Rectal smooth muscle tissue (tissue), 1 donor: Measurements from ENCODE around the gene CHRM4.
A peak's percentile ranks its signal among the peaks of the same experiment; 100 is the strongest.

ENCODE experiments used
- H3K27ac ChIP-seq: one replicate; pipeline ENCODE4 v1.7.0; 2013; ENCODE audit warnings: low read depth, low read length, inconsistent platforms
- H3K27me3 ChIP-seq: one replicate; pipeline ENCODE4 v1.7.0; 2013; ENCODE audit warnings: low read length; ENCODE audit not compliant: control insufficient read depth, insufficient read depth
- H3K36me3 ChIP-seq: one replicate; pipeline ENCODE4 v1.7.0; 2013; ENCODE audit warnings: low read length; ENCODE audit not compliant: control insufficient read depth, insufficient read depth
- H3K4me1 ChIP-seq: one replicate; pipeline ENCODE4 v1.7.0; 2013; ENCODE audit warnings: low read length; ENCODE audit not compliant: control insufficient read depth, insufficient read depth
- H3K4me3 ChIP-seq: one replicate; pipeline ENCODE4 v1.7.0; 2013; ENCODE audit warnings: low read length
- H3K9ac ChIP-seq: one replicate; pipeline ENCODE4 v1.7.0; 2013; ENCODE audit warnings: low read length

CHRM4 gene

DNA sequence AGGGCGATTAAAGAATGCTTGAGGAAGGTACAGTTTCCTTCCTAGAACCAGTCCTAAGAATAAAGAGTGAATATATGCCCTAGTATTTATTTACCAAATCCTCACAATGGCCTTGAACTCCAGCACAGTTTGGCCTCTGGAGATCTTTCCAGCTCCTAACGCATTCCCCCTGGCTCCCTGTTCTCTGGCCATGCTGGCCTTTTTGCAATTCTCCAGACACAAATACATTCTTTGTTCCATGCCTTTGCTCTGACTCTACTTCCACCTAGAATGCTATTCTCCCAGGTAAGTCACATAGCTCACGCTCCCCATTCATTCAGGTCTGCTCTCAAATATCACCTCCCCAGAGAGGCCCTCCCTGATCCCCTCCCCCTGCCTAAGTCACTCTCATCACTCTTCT lies 48.1 kb downstream of the CHRM4 start:
- Histone ChIP-seq H3K4me3 (no peak overlapping the region), H3K9ac (no peak overlapping the region), H3K27ac (no peak overlapping the region), H3K27me3 (no peaks in the 10 kb centered on the region), H3K36me3 (no peaks in the 10 kb centered on the region), H3K4me1 (peaks cover 17% of the 10 kb centered on the region)

DNA sequence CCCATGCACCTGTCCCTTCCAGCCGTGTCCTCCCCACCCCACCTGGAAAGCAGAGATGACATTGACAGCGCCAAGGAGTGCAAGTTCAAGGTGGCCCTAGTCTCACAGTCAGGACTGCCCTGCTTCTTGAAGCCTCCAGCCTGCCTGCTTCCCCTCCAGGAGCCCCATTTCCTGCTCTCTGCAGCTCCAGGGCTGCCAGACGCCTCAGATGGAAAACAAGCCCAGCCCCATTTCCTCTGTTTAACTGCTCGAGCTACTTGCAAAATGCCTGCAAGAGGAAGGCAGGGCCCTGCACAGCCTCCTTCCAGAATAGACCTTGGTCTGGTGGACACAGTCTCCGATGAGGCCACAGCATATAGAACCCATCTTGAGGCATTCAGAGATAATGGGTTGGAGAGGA lies 49.3 kb downstream of the CHRM4 start:
- H3K27ac ChIP-seq = no peak overlapping the region
- peaks cover 13% of the 10 kb centered on the region for H3K4me1 ChIP-seq
- no peak overlapping the region for H3K9ac ChIP-seq

DNA sequence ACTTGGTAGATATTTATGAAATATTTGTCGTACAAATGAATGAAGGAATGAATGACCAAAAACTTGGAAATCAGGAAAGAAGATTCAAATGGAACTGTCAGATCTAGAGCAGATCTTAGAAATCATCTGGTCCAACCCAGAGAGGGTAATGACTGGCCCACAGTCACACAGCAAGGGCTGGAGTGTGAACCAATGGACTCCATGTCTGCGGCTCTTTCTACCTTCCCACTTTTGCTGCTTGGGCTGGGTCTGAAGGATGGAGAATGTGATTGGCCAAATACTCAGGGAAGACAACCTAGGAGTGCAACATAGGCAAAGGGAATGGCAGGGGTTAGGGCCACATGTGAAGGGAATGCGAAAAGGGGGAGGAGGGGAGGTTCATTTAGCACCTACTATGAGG lies 50.1 kb downstream of the CHRM4 start:
- H3K27me3 ChIP-seq = no peaks in the 10 kb centered on the region
- peaks cover 13% of the 10 kb centered on the region for H3K4me1 ChIP-seq
- H3K27ac ChIP-seq = no peak overlapping the region
- H3K36me3 ChIP-seq = no peaks in the 10 kb centered on the region
- H3K9ac ChIP-seq = no peak overlapping the region
- H3K4me3 ChIP-seq = no peak overlapping the region

More for the DNA sequence above, 49.3 kb downstream of the CHRM4 start:
- Histone ChIP-seq H3K4me3 (no peak overlapping the region), H3K27me3 (no peaks in the 10 kb centered on the region), H3K36me3 (no peaks in the 10 kb centered on the region)

DNA sequence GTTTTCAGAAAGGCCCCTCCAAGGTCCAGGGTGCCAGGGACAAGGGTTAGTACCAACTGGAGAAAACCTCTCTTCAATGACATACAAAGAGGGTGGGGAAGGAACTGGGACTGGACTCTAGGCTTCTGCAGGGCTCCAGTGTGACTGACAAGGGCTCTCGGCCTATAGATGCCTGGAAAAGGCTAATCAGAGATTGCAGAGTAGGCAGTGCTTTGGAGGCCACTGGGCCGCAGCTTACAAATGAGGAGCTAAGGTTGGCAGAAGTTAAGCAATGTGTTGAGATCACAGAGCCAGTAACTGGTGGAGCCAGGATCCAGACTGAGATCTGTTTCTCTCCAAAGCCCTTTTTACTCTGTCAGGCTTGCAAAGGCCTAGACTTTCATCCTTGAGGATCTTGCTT lies 51.8 kb downstream of the CHRM4 start:
- H3K27ac ChIP-seq = no peak overlapping the region
- no peaks in the 10 kb centered on the region for H3K36me3 ChIP-seq
- no peak overlapping the region for H3K4me3 ChIP-seq
- peaks cover 13% of the 10 kb centered on the region for H3K4me1 ChIP-seq
- H3K9ac ChIP-seq = no peak overlapping the region
- H3K27me3 ChIP-seq = no peaks in the 10 kb centered on the region

DNA sequence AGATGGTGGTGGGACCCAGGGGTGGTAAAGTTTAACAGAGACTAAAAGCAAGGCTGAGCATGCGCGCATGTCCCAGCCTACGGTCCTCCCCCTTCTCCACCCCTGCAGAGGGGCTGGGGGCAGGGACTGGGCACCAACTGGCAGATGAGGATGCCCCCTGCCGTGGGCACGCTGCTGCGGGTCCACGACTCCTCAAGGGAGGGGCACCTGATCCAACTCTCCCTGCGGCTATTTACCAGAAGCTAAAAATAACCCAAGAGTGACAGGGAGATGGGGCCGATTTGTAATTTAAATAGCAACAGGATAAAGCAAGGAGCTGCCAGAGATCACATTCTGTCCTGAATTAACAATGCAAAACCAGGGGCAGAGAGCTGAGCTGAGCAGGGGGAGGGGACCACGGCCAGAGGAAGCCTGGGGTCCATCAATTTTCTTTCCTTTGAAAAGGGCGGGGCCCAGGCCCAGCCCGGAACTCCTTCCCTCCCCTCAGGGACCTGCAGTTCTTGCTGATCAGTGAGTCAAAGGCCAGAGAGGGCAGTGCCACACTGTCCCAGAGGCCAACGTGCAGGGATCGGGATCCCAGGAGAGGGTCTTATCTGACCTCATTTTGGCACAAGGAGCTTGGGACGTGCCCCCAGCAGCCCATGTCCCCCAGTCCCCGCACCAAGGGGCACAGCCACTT lies 52.4 kb downstream of the CHRM4 start:
- H3K4me1 ChIP-seq = peaks cover 13% of the 10 kb centered on the region

DNA sequence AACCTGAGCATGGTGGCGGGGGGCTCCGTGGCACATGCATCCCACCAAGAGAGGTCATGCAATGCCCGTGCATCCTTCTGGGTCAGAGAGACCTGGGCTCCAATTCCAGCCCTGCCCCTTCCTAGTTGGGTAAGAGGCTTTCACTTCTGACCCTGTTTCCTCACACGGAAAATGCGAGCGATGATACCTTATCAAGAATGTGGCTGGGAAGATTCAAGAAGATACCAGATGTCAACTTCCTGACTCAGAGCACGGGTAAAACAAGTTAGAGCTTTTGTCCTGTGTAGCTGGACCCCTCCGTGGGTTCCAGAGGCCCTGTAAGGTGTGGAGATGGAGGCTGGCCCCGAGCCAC lies 53.0 kb downstream of the CHRM4 start:
- peaks cover 8% of the 10 kb centered on the region for H3K27me3 ChIP-seq
- peak overlapping the region; percentile 51 for H3K4me3 ChIP-seq
- H3K36me3 ChIP-seq = no peaks in the 10 kb centered on the region
- peaks cover 13% of the 10 kb centered on the region for H3K4me1 ChIP-seq
- H3K9ac ChIP-seq = no peak overlapping the region
- peak overlapping the region; percentile 63 for H3K27ac ChIP-seq

More for the DNA sequence above, 52.4 kb downstream of the CHRM4 start:
- H3K4me3 ChIP-seq = peak overlapping the region; percentile 51
- no peak overlapping the region for H3K9ac ChIP-seq
- peaks cover 3% of the 10 kb centered on the region for H3K27me3 ChIP-seq
- H3K36me3 ChIP-seq = no peaks in the 10 kb centered on the region
- H3K27ac ChIP-seq = peak overlapping the region; percentile 63

DNA sequence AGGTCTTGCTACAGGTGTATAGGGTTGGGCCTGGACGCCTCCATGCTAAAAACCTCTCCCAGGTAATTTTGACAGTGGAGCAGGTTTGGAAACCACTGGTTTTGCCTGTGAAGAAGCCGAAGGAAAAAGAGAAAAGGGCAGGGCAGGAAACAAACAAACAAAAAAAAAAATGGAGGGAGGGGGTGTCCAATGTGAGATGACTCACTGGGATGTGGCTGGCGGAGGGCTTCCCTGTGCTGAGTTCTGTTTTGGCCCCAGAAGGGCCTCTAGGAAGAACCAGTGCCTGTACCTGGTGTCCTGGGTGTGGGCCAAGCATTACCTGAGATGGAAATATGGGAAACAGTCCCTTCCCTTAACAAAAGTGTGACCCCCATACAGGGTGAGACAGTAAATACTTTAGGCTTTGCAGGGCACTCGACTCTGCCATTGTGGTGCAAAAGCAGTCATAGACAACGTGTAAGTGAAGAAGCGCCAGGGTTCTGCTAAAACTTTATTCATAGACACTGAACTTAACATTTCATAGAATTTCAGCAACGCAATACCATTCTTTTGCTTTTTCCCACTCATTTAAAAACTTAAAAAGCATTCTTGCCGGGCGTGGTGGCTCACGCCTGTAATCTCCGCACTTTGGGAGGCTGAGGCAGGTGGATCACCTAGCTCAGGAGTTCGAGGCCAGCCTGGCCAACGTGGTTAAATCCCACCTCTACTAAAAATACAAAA lies 53.8 kb downstream of the CHRM4 start:
- Histone ChIP-seq H3K27me3 (peaks cover 14% of the 10 kb centered on the region), H3K36me3 (no peaks in the 10 kb centered on the region), H3K27ac (no peak overlapping the region), H3K4me1 (peaks cover 13% of the 10 kb centered on the region), H3K4me3 (no peak overlapping the region), H3K9ac (no peak overlapping the region)

DNA sequence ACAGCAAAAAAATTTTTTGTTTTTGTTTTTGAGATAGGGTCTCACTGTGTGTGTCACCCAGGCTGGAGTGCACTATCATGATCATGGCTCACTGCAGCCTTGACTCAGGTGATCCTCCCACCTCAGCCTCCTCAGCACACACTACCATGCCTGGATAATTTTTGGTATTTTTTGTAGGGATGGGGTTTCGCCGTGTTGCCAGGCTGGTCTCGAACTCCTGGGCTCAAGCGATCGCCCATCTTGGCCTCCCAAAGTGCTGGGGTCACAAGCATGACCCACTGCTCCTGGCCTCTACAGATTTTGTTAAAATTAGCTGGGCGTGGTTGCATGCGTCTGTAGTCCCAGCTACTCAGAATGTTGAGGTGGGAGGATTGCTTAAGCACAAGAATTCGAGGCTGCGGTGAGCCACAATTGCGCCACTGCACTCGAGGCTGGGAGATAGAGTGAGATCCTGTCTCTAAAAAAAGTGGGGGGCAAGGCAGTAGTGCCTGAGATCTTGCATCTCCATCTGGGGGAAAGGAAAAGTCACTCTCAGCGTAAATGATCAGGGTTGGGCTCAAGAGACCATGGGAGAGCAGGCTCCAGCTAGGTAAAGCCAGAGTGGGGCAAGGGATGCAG lies 54.9 kb downstream of the CHRM4 start:
- peaks cover 13% of the 10 kb centered on the region for H3K4me1 ChIP-seq

DNA sequence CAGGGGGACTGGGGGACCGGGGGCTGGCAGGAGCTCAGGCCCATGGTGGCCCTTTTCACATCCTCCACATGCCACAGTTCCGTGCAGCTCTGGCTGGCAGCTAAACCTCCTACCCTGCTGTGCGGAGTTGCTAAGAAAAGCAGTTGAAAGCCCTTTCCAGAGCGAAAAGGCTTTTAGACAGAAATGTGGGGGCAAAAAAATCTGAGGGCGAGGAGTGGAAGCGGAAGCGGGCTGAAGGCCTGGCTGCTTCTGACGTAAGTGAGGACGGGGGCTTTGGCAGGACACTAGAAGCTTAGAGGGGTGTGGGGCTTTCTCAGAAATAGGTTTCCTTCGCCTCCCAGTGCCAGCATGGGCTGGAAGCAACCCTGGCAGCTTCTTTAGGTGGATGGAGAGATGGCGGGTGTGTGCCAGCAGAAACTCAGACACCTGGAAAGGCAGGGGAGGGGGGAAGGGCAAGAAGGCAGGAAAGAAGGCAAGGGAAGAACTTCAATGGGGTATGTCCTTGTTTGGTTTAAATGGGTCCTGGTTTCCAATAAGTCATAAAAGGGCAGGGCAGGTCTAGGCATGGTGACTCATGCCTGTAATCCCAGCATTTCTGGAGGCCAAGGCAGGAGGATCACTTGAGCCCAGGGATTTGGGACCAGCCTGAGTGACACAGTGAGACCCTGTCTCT lies 55.5 kb downstream of the CHRM4 start:
- Histone ChIP-seq H3K27ac (no peak overlapping the region), H3K36me3 (no peaks in the 10 kb centered on the region), H3K4me1 (peaks cover 13% of the 10 kb centered on the region), H3K9ac (no peak overlapping the region), H3K4me3 (no peak overlapping the region), H3K27me3 (peaks cover 23% of the 10 kb centered on the region)

More for the DNA sequence above, 54.9 kb downstream of the CHRM4 start:
- Histone ChIP-seq H3K27ac (no peak overlapping the region), H3K4me3 (no peak overlapping the region), H3K27me3 (peaks cover 20% of the 10 kb centered on the region), H3K9ac (no peak overlapping the region), H3K36me3 (no peaks in the 10 kb centered on the region)

DNA sequence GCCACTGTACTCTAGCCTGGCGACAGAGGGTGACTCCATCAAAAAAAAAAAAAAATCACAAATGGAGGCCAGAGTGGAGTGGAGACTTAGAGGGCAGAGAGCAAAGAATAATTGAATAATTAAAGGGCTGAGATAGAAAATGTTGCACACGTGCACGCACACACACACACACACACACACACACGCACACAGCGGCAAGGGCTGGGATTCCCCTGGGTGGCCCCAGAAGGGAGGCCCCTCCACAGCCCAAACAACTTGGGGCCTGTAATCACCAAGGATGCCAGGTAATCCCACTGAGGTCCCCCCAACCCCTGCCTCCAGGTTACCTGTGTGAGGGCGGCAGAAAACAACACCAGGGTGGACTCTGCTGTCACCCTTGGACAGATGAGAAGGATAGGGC lies 56.3 kb downstream of the CHRM4 start:
- Histone ChIP-seq H3K4me3 (no peak overlapping the region), H3K27ac (no peak overlapping the region), H3K4me1 (peaks cover 13% of the 10 kb centered on the region), H3K27me3 (peaks cover 23% of the 10 kb centered on the region), H3K9ac (no peak overlapping the region), H3K36me3 (no peaks in the 10 kb centered on the region)

DNA sequence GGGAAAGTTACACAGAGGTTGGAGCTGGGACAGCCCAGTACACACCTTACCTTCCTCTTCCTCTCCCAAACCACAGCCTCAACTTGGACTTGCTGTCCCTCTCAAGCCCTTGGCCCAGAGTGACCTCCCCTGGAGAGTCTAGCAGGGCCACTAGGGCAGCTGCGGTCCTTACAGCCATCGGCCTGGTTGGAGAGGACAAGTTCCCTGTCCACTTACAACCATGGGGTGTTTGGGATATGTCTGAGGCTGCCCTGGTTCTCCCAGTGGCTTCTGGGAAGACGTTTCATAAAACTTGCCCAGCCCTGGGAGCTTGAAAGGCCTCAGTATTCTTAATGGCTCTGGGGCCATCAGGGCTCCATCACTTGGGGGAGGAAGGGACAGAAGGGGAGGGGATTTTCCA lies 57.4 kb downstream of the CHRM4 start:
- Histone ChIP-seq H3K27me3 (peaks cover 25% of the 10 kb centered on the region), H3K36me3 (no peaks in the 10 kb centered on the region), H3K9ac (no peak overlapping the region), H3K4me3 (no peak overlapping the region), H3K27ac (no peak overlapping the region), H3K4me1 (peaks cover 8% of the 10 kb centered on the region)
